ENCODE data around the gene DPYD.

The DPYD gene

DNA sequence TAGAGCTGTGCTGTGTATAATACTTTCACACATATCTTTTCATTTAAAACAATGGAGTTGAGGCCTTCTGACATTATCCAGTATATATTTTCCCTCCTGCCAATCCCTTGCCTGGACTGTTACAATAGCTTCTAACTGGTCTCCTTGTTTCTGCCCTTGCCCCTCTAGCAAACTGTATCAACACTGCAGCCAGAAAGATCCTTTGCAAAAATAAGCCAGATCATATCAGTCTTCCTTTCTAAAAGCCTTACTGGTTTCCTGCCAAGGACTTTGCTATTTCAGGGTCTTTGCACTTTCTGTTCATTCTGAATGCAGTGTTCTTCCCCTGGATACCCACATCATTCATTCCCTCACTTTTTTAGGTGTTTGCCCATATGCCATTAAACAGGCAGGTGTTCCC is 829.2 kb downstream of the DPYD start:
- TF ChIP-seq, protein P1, sequence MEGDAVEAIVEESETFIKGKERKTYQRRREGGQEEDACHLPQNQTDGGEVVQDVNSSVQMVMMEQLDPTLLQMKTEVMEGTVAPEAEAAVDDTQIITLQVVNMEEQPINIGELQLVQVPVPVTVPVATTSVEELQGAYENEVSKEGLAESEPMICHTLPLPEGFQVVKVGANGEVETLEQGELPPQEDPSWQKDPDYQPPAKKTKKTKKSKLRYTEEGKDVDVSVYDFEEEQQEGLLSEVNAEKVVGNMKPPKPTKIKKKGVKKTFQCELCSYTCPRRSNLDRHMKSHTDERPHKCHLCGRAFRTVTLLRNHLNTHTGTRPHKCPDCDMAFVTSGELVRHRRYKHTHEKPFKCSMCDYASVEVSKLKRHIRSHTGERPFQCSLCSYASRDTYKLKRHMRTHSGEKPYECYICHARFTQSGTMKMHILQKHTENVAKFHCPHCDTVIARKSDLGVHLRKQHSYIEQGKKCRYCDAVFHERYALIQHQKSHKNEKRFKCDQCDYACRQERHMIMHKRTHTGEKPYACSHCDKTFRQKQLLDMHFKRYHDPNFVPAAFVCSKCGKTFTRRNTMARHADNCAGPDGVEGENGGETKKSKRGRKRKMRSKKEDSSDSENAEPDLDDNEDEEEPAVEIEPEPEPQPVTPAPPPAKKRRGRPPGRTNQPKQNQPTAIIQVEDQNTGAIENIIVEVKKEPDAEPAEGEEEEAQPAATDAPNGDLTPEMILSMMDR (IDR thresholded peaks at IDR 0.05; ENCODE audit: insufficient read depth, missing control alignments) = no peak
- no peak for FAIRE-seq
- DNase-seq (ENCODE audit: insufficient read length, low spot score) = no peak

DNA sequence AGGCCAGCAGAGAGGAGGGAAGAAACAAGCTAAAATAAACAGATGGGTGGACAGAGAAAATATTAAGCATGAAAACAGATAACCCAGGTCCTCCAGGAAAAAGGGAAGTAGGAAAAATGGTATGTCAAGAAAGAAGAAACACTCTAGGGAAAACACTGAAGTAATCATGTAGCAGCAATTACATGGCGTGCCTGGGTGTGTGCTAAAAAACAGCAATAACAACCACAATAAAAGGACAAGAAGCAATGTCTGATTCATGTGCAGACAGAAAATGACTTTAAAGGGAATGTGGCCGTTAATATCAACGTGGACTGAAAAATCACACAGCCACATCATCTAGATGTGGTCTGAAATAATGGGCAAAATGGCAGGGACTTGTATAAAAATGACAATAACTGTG is 829.6 kb downstream of the DPYD start:
- TF ChIP-seq, protein P1 (IDR thresholded peaks at IDR 0.05; ENCODE audit: insufficient read depth, missing control alignments) = no peak
- no peak for DNase-seq (ENCODE audit: insufficient read length, low spot score)
- no peak for FAIRE-seq

- TF ChIP-seq, protein P1 (IDR thresholded peaks at IDR 0.05; ENCODE audit: insufficient read depth, missing control alignments) = no peak
- FAIRE-seq = no peak
- DNase-seq (ENCODE audit: insufficient read length, low spot score) = no peak
Observed at GRCh38 chr1:97090725-97091124, 830.1 kb downstream of the DPYD start.

DNA sequence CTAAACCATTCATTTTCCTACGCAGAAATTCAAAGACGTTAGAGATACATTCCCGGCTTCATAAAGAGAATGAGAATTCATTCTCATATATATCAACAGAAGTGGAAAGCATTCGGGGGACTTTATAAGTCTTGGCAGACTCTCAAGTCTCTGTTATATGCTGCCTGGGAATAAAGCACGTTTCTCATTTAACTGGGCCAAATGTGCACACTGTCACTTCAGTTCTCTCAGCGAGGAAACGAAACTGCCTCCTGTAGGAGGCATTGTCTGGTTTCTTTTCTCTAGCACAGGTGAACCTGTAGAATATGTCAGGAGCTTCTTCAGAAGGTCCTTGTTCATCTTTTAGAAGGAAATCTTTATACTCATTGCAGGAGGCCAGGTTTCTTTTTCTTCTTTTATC is 831.7 kb downstream of the DPYD start:
- TF ChIP-seq, protein P1 (IDR thresholded peaks at IDR 0.05; ENCODE audit: insufficient read depth, missing control alignments) = no peak
- no peak for DNase-seq (ENCODE audit: insufficient read length, low spot score)
- no peak for FAIRE-seq

DNA sequence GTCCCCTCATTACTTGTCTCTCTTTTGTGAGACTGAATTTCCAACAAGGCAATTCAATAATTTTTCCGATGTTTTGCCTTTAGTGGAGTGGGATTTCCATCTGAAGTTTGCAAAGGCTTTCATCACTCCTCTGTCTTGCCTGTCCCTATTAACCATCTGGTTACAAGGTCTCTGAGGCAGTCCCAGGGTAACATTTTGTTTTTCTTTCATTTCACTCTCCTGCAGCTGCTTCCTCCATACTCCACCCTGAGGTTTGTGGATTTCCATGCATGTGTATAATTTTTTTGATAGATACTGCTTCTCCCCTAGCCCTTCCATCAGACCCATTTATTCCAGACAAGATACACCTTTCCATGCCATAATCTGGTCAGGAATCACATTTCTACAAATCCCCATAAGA is 832.4 kb downstream of the DPYD start:
- TF ChIP-seq, protein P1 (IDR thresholded peaks at IDR 0.05; ENCODE audit: insufficient read depth, missing control alignments) = no peak
- no peak for DNase-seq (ENCODE audit: insufficient read length, low spot score)
- no peak for FAIRE-seq

GRCh38 chr1:97084546-97084945 is 836.3 kb downstream of the DPYD start:
- FAIRE-seq (peak; percentile 11), DNase-seq (ENCODE audit: insufficient read length, low spot score) (no peak)
- TF ChIP-seq, protein P1 (IDR thresholded peaks at IDR 0.05; ENCODE audit: insufficient read depth, missing control alignments) = no peak

- FAIRE-seq = no peak
- no peak for DNase-seq (ENCODE audit: insufficient read length, low spot score)
- TF ChIP-seq, protein P1 (IDR thresholded peaks at IDR 0.05; ENCODE audit: insufficient read depth, missing control alignments) = no peak
Observed at GRCh38 chr1:97082160-97082848, 838.5 kb downstream of the DPYD start.
